Thyroid gland (tissue), 4 donors: ENCODE results near the gene SLMAP.

ENCODE experiments used
- POLR2A ChIP-seq, 2 donors: fragments of 450-650 bp; IDR thresholded peaks; one replicate each; pipeline ENCODE4 v1.6.1; 2017; ENCODE audit warnings: antibody characterized with exemption in 2 of 2, mild to moderate bottlenecking in 2 of 2, moderate library complexity in 1 of 2
- TF ChIP-seq, protein P1 (sequence below), 6 experiments: fragments of 200-600 bp in 3 of 6; fragments of 450-650 bp in 3 of 6; sonication (generic) in 3 of 6; IDR thresholded peaks; one replicate each; pipeline ENCODE4 v1.5.1; 2016 to 2019; ENCODE audit warnings: antibody characterized with exemption in 6 of 6, mild to moderate bottlenecking in 2 of 6, inconsistent platforms in 1 of 6, moderate library complexity in 1 of 6

DNA sequence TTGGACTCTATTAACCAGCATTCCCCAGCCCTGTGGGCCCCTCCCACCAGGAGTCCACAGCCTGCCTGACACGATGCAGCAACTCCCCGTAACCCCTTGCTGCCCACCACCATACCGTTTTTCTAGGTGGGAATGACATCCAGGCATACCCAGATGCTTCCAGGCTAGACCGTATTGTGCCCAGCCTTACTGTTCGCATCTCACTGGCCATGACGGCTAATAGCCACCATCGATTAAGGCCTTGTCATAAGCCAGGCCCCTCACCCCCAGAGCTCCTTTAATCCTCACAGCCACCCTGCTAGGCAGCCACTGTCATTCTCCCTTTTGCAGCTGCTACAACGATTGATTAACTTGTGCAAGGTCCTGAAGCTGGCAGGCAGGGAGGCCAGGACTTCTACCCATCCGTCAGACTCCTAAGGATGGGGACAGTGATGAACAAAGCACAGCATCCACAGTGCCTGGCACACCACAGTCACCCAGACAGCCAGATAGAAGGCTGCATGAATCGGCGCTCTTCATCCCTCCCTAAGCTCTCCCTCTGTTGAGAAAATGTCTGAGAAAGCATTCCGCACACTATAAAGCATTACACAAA is 192.1 kb downstream of the SLMAP start:
- TF ChIP-seq, protein P1, sequence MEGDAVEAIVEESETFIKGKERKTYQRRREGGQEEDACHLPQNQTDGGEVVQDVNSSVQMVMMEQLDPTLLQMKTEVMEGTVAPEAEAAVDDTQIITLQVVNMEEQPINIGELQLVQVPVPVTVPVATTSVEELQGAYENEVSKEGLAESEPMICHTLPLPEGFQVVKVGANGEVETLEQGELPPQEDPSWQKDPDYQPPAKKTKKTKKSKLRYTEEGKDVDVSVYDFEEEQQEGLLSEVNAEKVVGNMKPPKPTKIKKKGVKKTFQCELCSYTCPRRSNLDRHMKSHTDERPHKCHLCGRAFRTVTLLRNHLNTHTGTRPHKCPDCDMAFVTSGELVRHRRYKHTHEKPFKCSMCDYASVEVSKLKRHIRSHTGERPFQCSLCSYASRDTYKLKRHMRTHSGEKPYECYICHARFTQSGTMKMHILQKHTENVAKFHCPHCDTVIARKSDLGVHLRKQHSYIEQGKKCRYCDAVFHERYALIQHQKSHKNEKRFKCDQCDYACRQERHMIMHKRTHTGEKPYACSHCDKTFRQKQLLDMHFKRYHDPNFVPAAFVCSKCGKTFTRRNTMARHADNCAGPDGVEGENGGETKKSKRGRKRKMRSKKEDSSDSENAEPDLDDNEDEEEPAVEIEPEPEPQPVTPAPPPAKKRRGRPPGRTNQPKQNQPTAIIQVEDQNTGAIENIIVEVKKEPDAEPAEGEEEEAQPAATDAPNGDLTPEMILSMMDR (IDR thresholded peaks at IDR 0.05), result no peak
- TF ChIP-seq POLR2A (IDR thresholded peaks at IDR 0.05), result no peak
